ENCODE data around the gene KLHDC9.

KLHDC9 gene

DNA sequence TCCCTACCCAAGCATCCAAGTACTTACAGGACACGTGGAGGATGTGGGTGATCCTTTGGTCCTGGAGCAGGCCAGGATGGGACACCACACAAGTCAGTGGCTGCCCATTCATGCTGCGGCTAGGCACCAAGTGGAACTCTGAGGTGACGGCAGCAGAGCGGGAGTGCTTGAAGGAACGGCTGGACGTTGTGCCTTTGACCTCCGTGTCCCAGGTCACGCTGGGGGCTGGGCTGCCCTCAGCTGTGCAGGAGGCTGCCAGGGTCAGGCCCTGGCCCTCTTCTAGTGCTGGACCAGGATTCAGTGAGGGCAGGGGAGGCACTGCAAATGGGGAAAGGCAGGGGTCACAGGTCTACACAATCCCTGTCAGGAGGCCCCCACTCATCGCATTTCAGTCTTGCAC lies 20.7 kb upstream of the KLHDC9 start:
- no peak for DNase-seq (ENCODE audit: low read depth)

DNA sequence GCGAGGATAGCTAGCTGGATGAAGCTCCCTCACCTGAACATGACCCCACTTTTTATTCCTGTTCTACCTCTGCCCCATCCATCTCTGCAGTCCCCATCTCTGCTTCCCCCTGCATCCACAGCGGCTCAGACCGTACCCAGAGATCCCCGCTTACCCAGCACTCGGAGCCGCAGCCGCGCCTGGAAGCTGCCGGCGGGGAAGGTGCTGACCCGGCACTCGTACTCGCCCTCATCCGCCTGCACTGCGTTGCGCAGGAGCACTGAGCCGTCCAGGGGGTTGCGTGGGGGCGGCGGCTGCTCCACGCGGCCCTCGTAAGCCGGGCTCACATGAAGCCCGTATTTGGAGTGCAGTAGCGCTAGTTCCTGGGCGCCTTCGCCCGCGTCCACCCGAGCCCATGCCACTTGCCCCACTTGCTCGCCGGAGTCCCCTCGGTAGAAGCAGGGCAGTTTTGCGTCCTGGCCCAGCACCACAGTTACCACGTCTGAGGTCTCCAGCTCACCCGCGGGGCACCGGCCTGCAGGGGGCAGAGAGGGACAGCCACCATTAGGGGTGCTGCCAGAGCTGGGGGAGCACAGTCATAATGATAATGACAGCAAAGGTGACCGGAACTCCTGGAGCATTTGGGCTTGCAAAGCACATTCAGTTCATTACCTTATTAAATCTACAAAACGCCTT lies 18.6 kb upstream of the KLHDC9 start:
- no peak for DNase-seq (ENCODE audit: low read depth)

DNA sequence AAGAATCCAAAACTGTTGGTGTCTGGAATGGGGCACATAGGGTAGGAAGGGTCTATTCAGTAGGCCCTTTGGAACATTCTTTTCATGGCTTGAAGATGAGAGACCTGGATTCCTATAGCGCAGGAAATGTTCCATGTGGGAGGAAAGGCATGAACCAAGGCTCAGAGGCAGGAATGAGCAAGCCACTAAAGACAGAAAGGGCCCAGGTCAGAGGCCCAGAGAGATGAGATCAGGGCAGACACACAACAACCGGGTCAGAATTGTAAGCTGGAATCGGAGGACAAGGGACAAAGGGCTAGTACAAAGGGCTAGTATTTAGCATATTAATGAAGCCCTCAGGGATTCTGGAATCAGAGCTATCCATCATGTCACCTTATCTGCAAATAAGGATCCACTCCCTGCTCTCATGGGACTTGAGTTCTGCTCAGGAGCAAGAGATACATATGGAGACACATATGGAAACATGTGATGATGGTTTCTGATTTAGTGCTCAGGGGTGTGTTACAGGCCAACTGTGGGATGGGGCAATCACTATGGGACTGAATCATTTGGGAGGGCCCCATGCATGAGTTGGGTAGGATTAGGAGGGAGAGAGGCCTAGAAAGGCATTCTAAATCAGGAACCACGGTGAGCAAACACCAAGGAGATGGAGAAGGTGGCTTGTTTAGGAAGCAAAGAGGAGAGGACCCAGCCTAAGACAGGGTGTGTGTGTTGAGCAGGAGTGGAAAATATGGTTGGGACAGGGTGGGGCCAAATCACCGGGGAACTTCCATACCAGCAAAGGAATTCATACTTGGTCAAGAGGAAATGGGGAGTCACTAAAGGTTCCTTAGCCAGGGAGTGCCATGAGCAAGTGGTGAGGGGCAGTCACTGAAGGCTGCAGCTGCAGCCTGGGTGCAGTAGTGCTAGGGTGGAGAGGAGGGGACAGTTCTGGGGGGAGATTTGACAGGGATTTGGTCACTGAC lies 17.4 kb upstream of the KLHDC9 start:
- DNase-seq (ENCODE audit: low read depth), result no peak

DNA sequence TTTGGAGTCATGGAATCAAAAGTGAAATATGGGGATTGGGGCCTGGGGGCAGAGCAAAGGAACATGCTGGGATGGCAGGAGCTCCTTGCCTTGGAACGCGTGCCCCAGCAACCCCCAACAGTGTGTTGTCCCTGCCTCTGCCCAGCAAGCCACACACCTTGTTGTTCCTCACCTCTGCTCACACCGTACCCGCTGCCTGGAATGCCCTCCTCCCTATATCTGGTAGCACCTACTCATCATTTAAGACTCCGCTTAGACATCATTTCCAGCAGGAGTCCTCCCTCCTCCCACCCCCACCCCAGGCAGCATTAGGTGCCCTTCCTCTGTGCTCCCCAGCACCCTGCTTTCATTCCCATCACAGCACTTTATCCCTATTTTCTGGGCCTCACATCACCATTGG lies 16.6 kb upstream of the KLHDC9 start:
- no peak for DNase-seq (ENCODE audit: low read depth)

DNA sequence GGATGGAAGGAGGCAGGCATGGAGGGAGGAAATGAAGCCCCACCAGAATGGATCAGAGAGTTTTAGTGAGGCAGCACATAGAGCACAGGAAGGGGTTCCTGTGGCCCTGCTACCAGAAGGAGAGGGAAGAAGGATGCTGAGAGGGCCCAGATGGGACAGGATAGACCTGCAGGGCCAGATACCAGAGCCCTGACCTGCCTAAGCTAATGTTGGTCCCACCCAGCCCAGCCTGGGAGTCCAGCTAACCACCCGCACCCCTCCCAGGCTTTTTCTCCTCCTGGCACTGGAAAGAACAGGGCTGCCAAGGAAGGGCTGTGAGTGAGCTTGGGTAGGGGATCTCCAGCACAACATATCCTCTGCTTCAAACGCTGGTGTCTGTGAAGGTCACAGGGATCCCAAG lies 15.7 kb upstream of the KLHDC9 start:
- no peak for DNase-seq (ENCODE audit: low read depth)

DNA sequence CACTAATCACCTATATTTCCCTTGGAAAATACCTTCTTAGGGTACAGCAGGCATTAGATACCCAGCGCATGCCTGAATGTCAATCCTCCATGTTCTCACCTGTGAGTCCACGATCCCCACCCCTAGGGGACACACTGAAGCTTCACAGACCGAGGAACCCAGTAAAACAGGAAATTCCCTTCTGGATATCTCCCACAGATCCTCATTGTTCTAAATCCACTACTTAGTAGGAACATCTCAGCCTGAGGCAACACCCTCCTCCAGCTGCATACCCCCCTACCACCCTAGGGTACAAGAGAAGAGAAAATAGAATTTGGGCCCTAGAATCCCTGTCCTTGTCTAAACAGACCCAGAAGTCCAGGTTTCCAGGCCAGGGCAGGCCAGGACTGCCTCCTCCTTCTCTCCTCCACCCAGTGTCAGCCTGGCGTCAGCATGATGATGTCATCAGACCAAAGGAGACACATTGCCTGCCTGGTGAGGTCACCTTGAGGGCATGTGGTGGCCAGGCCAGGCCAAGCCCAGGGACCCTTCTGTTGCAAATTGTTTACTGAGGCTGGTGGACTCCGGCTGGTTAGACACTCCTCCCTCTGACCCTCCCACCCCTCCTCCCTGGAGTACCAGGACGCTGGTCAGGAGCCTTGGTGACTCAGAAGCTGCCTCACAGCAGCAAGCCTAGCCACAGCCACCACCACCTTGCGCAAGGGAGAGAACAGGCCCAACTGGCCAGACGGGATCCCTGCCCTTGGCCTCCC lies 15.0 kb upstream of the KLHDC9 start:
- DNase-seq (ENCODE audit: low read depth), result peak; percentile 78

DNA sequence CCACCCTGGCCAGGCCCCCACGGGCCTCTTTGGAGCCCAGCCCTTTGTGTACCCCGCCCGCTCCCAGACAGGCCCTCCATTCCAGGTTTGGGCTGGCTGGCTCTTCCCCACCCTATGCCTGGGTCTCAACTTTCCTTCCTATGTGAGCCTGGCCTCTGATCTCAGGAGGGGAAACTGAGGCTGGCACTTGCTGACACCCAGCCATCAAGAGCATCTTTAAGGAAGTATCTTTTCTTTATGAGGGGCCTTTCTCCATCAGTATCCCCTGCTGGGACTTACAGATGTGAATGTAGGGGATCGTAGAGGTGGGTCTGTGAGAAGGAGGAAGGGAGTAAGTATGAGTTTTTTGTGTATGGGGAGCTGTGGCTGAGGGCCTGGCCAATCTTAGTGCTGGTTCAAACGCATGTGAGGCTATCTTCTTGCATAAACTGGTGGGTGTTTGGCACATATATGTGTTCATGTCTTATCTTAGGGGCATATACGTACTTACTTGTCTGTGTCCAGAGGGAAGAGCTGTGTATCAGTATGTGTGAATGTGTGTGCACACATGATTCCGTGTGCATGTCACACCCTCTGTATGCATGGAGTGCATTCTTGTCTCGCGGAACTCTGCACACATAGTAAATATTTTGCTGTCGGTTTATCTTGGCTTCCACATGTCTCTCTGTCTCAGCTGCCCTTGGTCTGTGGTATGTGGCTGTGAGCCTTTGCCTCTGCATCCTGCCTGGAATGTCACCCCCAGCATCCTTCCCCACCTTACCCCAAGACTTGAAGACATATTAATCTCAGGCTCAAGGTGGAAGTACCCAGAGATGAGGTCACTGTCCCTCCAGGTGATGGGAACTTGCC lies 14.2 kb upstream of the KLHDC9 start:
- no peak for DNase-seq (ENCODE audit: low read depth)

DNA sequence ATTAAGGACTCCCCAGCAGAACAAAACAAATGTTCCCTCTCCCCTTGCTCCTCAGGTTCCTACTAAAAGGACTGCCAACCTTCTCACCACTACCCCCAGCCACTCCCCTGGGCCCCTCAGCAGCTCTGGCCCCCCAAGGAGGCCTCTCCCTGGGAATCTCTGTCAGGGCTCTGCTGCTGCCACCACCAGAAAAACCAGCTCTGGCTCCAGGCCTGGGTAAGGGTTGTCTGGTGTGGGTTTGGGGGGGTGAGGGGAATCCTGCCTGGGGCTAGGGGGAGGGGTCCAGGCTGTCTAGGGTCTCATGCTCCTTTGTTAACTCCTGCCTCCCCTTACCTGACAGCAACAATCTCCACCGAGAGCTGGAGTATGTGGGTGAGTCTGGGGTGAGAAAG lies 13.6 kb upstream of the KLHDC9 start:
- DNase-seq (ENCODE audit: low read depth), result no peak

DNA sequence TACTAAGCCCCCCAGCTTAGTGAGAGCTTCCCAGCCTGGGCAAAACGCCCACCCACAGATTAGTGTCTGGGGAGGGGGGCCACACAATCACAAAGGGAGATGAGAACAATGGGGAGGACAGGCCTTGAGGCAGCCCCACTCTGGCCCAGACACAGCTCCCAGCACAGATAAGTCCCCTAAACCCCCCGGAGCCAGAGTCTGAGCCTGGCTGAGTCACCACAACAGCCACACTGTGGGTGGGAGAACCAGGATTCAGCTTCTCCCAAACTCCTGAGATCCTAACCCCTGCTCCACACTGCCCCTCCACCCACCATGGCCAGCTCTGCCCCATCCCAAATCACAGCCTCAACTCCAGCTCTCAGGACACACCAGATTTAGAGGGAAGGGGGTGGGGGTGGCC lies 13.0 kb upstream of the KLHDC9 start:
- no peak for DNase-seq (ENCODE audit: low read depth)

DNA sequence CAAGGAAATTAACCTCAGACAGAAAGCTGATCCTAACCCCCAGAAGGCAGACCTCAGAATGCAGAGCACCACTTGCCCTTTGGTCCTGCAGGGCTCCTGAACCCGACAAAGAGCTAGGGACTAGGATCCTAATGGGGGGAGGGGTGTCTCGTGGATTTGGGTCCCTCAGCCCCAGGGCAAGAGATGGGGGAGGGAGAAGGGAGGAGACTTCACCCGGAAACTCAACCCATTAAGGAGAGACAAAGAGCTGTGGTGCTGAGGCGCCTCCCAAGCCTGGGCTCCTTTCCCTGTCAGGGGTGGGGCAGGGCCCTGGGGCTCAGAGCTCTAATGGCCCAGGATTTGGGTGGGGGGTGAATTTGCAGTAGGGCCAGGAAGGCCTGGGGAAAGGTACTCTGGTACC lies 11.7 kb upstream of the KLHDC9 start:
- DNase-seq (ENCODE audit: low read depth), result no peak

DNA sequence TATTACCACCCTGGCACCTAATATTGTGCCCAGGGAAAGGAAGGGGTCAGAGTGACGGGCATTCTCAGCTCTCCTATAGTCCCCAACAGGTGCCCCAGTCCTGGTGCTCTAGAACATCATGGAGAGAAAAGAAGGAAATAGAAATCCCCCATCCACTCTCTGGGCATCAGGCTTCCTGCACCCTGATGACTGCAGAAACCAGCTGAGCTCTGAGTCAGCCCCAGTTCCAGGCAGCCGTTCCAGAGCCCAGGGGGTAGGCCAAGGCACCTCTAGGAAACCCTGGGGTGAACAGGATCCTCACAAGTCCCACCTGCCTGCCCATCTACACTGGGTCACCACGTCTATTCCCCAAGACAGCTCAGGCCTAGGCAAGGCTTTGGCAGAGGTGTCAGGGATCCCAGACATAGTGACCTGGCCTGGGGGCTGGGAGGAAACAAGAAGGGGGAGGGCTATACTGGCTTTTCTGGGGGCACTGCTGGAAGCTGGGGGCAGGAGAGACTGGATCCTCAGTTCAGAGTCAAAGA lies 9.5 kb upstream of the KLHDC9 start:
- no peak for DNase-seq (ENCODE audit: low read depth)

DNA sequence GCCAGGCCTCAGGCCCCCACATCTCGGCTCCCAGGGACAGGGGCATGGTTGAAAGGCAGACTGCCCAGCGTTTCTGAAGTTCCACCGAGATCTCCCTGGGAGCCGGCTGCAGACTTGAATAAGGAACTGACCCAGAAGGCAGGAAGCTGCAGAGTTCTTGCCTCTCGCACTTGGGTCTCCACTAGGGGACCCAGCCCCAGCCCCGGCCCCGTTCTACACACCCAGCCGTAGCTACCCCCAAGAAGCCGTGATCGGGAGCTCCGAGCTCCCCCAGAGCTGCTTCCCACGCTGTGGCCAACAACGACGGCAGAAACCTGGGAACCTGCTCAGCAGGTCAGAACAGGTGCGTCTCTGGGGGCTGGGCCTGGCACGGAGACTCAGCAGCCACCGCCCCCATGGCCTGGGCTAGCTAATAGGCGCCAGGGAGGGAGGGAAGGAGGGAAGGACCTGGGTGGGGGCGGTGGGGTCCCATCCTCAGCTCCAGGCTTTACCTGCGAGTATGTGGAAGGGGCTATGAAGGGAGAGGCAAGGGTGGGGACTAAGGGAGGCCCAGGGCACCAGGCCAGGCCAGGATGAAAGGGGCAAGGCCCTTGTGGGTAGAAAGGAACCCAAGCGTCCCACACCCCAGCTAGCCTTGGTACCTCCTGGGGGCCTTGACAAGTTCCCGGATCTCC lies 8.8 kb upstream of the KLHDC9 start, which contains the start of gene NECTIN4:
Gene NECTIN4, minus strand, starts transcription at position 308 of the 674 bp plus-strand sequence. Its CDS starts 262 bp downstream, at position 46.
- no peak for DNase-seq (ENCODE audit: low read depth)

DNA sequence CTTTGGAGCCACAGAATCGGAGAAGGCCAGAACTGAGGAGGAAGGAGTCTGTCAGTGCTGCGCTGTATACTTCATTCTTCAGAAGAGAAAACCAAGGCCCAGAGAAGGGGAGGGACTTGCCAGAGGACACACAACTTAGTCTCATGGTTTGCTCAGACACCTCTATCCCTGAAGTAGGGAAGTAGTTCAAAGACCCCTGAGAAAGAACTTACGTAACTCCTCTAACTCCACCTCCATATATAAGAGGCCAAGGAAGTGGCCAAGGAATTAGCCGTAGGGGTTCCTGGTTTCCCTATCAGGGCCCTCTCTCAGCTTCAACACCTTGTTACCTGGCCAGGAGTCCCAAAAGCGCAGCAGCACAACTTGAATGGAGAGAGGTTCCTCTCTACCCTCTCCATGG lies 8.2 kb upstream of the KLHDC9 start:
- no peak for DNase-seq (ENCODE audit: low read depth)

DNA sequence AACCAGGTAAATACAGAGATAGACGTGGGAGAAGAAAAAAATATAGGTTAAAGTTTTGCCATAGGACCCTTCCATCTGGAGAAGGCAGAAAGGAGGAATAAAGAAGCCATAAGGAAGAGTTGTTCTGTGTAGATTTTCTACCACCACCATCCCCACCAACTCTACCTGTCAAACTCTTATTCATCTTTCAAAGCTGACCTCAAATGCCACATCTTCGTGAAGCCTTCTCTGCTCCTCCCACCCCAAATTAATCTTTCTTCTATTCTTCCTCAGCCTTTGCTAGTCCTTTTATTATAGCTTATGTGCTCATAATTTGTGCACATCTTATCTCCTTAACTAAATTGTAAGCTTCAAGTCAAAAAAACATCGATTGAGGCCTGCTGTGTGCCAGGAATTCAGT lies 7.5 kb upstream of the KLHDC9 start:
- no peak for DNase-seq (ENCODE audit: low read depth)

DNA sequence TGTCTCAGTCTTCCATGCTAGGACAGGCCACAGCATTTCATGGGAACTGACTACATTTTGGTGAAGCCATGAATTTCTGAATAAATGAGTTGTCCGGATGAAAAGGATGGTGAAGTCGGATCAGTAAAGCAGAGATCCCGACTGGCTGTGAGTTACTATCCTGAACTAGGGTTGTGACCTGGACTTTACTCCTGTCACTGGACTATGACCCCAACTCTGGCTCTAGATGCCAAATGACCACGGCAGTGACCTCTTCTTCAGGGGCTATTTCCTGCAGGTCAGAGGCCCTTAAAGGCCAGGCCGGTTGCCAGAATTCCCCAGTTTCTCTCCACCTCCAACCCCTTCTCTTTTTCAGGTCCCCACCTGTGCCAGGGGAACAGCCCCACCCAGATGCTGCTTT lies 7.1 kb upstream of the KLHDC9 start:
- DNase-seq (ENCODE audit: low read depth), result no peak

DNA sequence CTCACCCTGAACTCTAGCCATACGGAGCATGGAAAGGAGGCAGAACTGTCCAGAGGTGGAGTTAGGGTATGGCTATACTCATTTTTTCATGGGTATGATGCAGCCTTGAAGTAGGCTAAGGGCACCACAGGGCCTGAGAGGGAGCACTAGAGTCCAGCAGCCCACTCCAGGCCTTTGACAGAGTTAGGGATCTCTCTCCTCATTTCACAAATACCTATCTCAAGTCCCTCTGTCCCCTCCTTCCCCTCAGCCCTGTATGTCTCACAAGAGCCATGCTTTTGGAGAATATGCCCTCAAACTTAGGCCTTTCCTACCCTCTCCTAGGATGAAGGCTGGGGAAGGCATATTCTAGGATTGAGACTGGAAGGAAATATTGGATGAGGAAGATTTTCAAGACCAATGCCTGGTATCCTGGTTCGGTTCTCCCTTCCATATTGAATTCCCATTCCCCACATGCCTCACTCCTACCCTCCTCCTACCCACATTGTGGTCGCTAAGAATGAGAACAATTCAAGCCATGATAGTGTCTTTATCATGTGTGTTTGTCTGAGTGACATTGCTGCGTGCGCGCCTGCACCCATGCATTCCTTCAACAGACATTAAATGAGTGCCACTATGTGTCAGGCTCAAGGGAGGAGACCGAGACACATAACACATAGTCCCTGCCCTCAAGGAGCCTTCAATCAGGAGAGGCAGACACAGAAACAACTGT lies 6.2 kb upstream of the KLHDC9 start:
- DNase-seq (ENCODE audit: low read depth), result no peak

DNA sequence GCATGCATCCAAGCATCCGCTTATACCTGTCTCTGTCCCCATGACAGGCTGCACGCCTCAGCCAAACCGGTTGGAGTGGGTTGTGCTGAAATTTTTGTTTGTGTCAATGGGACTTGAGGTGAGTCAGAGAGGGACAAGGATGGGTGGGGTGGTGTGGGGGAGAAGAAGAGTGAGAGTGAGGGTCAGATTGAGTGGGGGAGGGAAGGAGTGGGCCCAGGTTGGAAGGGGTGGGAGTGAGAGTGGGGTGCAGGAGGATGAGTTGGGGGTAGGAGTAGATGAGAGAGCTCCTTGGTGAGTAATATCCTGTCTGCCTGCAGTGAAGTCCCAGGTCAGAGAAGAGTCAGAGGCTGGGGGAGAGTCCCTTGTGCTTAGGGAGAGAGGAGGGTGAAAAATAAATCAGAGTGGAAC lies 5.5 kb upstream of the KLHDC9 start:
- DNase-seq (ENCODE audit: low read depth), result no peak

DNA sequence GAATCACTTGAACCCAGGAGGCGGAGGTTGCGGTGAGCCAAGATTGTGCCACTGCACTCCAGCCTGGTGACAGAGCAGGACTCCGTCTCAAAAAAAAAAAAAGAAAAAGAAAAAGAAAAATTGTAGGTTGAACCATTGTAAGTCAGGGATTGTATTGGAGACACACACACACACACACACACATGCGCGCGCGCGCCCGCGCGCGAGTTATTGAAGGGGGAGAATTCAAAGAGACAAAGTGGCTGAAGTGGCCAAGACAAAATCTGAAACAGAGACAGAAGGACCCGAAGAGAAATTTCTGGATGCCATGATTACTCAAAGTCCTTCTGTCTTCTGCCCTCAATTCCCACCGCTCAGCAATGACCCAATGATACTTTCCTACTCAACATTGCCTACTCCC lies 3.7 kb upstream of the KLHDC9 start:
- no peak for DNase-seq (ENCODE audit: low read depth)

DNA sequence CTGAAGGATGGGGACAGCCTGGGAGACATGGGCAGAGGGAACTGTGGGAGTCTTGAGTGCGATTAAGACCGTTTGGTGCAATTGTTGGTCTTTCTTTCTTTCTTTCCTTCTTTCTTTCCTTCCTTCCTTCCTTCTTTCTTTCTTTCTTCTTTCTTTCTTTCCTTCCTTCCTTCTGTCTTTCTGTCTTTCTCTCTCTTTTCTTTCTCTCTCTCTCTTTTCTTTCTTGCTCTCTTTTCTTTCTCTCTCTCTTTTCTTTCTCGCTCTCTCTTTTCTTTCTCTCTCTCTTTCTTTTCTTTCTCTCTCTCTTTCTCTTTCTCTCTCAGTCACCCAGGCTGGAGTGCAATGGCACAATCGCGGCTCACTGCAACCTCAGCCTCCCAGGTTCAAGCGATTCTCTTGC lies 2.9 kb upstream of the KLHDC9 start:
- no peak for DNase-seq (ENCODE audit: low read depth)

DNA sequence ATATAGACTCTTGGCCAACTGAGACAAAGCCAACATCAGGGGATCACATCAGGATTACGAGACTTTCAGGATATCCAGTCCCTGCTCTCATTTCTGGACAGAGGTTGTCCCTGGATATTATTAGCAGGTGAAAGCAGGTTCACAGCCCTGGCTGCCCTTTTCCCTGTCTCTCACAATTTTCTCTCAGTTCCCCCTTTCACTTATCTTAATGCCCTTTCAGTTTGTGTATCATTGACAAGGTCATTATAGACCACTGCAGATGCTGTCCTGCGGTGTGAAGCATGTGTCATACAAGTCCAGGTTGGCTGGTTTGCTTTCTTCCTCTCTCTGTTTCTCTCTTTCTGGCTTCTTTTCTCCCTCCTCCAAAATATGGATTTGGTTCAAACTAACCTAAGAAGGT lies 2.1 kb upstream of the KLHDC9 start:
- no peak for DNase-seq (ENCODE audit: low read depth)

All from non-pigmented ciliary epithelial cell (primary cell).